ENCODE data around the gene RUVBL1. TPM values are rescaled to one million over a fixed set of nuclear protein-coding genes. Genes with fewer than 3 reads are reported as not detected.
"Not testable (repeated sequence)": the region's sequence is repeated elsewhere in the genome, so short reads cannot be mapped to it uniquely, and the experiment has no call there.

Gene RUVBL1
- total RNA-seq, 4 donors from 2014 or later = 19.4 to 27.8 (median 26.7) TPM

DNA sequence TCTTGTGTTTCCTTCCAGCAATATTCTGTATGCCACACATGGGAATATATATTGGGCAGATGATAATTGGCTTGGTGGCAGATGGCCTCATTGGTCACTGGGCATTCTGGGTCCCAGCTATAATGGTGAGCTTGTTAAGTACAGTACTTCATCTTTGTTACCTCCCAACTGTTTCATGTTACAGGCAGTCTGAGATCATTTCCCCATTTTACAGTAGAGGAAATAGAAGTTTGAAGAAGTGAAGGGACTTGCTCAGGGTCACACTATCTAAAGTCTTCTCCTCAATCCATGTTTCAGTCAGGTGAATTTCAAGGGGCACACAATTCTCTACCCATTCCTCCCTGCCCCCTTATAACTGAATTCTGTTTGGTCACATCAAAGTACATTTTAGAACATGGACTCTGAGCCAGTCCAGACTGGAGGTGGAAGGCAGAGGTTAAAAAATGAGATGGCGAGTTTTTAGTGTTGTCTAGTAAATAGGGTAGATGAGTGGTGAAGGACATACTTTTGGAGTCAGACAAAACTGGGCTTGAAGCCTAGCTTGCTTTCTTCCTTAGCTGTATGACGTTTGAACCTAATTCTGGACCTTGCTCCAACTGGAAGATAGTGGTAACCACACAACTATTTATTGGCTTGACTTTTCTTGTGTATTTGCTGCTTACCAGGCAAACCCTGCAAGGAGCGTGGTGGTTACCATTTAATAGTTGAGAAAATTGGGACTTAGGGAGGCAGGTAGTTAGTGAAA lies 32.2 kb upstream of the RUVBL1 start:
- ATAC-seq = no peak
- TF ChIP-seq POLR2AphosphoS5 (IDR thresholded peaks at IDR 0.05) = no peak
- no peak for TF ChIP-seq POLR2A (IDR thresholded peaks at IDR 0.05)
- TF ChIP-seq CTCF (IDR thresholded peaks at IDR 0.05) = no peak
- no peak for TF ChIP-seq EP300 (IDR thresholded peaks at IDR 0.05)
- no peak overlapping the region for H3K4me3 ChIP-seq
- peaks cover 0 to 17% of the 10 kb centered on the region in 2 donors for H3K36me3 ChIP-seq
- H3K27me3 ChIP-seq = no peaks in the 10 kb centered on the region
- WGBS, 2 donors (ENCODE audit: low coverage in 1 of 2) = 75 to 90% methylated on average over 2 to 3 of the region's 3 CpGs
- peaks cover 0 to 16% (median 0%) of the 10 kb centered on the region in 3 donors for H3K4me1 ChIP-seq
- no peaks in the 10 kb centered on the region for H3K9me3 ChIP-seq
- H3K27ac ChIP-seq = no peak overlapping the region

- H3K27ac ChIP-seq = peak overlapping the region in 2 of 4 donors; percentile 90 to 96
- WGBS, 2 donors (ENCODE audit: low coverage in 1 of 2) = 83 to 85% methylated on average over 11 to 15 of the region's 16 CpGs
- H3K9me3 ChIP-seq, H3K27me3 ChIP-seq, ATAC-seq: not testable (repeated sequence)
- H3K4me1 ChIP-seq = peaks cover 0 to 16% (median 0%) of the 10 kb centered on the region in 3 donors
- H3K4me3 ChIP-seq = peak overlapping the region; percentile 82 to 95
- H3K36me3 ChIP-seq = peaks cover 0 to 17% of the 10 kb centered on the region in 2 donors
Observed at GRCh38 chr3:128154354-128154753, 30.7 kb upstream of the RUVBL1 start.

- no peaks in the 10 kb centered on the region for H3K27me3 ChIP-seq
- peak; percentile 96 for ATAC-seq
- H3K27ac ChIP-seq = peak within 1 kb of the TSS; percentile 79 to 96 (median 92)
- H3K9me3 ChIP-seq = no peaks in the 10 kb centered on the region
- peaks cover 0 to 16% (median 0%) of the 10 kb centered on the region in 3 donors for H3K4me1 ChIP-seq
- WGBS, 2 donors (ENCODE audit: low coverage in 1 of 2) = 0% methylated on average over 1 of the region's 96 CpGs; no CpG with 5 or more reads in 1 of the 2 donors
- H3K4me3 ChIP-seq = peak within 1 kb of the TSS; percentile 82 to 95
- TF ChIP-seq POLR2AphosphoS5 (IDR thresholded peaks at IDR 0.05) (peak; percentile 73), CTCF (IDR thresholded peaks at IDR 0.05) (peak in 2 of 4 experiments; percentile 20 to 21), EP300 (IDR thresholded peaks at IDR 0.05) (no peak), POLR2A (IDR thresholded peaks at IDR 0.05) (peak; percentile 64)
- H3K36me3 ChIP-seq = peaks cover 0 to 17% of the 10 kb centered on the region in 2 donors
Observed at GRCh38 chr3:128153156-128154041, 29.8 kb upstream of the RUVBL1 start, which contains the start of gene EEFSEC. Gene EEFSEC (plus strand): TSS chr3:128153481. CDS start chr3:128153508, 27 bp downstream.

DNA sequence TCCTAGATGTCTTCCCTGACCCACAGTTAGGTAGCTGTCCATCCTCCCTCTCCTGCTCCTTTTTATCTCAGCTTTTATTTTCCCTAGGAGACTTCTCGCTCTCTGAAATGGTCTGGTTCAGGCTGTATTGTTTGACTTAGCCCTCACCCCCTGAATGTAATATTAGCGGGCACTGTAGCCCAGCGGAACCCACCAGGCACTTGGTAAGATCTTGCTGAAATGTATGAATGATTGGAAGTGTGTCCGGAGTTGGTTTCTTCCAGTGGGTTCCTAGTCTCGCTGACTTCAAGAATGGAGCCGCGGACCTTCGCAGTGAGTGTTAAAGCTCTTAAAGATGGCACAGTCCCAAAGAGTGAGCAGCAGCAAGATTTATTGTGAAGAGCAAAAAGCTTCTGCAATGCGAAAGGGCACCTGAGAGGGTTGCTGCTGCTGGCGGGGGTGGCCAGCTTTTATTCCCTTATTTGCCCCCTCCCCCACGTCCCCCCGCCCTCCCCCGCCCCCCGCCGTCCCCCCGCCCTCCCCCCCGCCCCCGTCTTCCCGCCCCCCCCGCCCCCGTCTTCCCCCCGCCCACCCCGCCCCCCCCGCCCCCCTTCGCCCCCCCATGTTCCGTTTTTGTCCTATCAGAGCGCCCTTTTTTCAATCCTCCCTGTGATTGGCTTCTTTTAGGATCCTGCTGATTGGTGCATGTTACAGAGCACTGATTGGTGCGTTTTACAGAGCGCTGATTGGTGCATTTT lies 29.0 kb upstream of the RUVBL1 start:
- peak; percentile 53 for ATAC-seq
- no peaks in the 10 kb centered on the region for H3K9me3 ChIP-seq
- H3K4me1 ChIP-seq = peaks cover 0 to 16% (median 0%) of the 10 kb centered on the region in 3 donors
- H3K36me3 ChIP-seq = peaks cover 0 to 10% of the 10 kb centered on the region in 2 donors
- 80% methylated on average over 2 of the region's 29 CpGs; no CpG with 5 or more reads in 1 of the 2 donors for WGBS, 2 donors (ENCODE audit: low coverage in 1 of 2)
- H3K27me3 ChIP-seq = no peaks in the 10 kb centered on the region
- TF ChIP-seq POLR2A (IDR thresholded peaks at IDR 0.05) (no peak), CTCF (IDR thresholded peaks at IDR 0.05) (no peak), EP300 (IDR thresholded peaks at IDR 0.05) (no peak), POLR2AphosphoS5 (IDR thresholded peaks at IDR 0.05) (no peak)
- peak overlapping the region; percentile 79 to 96 (median 92) for H3K27ac ChIP-seq
- peak overlapping the region; percentile 82 to 95 for H3K4me3 ChIP-seq
